KMS-11 (cell line): ENCODE results near the gene HECTD1.

Source experiments
- H2AFZ ChIP-seq: fragments of 200-600 bp; sonication (generic); 2 replicates; pipeline ENCODE4 v1.6.1; 2016; ENCODE audit warnings: antibody characterized with exemption, mixed run types, low read depth
- H3K27ac ChIP-seq: fragments of 200-600 bp; sonication (generic); 2 replicates; pipeline ENCODE4 v1.6.1; 2016; ENCODE audit warnings: mild to moderate bottlenecking, mixed run types
- H3K27me3 ChIP-seq: fragments of 200-600 bp; sonication (generic); 2 replicates; pipeline ENCODE4 v1.6.1; 2017; ENCODE audit warnings: mild to moderate bottlenecking, low read depth, mixed run types, moderate library complexity; ENCODE audit not compliant: insufficient read depth
- H3K36me3 ChIP-seq: fragments of 200-600 bp; sonication (generic); 2 replicates; pipeline ENCODE4 v1.6.1; 2017; ENCODE audit warnings: mild to moderate bottlenecking, mixed run types; ENCODE audit not compliant: insufficient read depth
- H3K4me1 ChIP-seq: fragments of 200-600 bp; sonication (generic); 2 replicates; pipeline ENCODE4 v1.6.1; 2016; ENCODE audit warnings: mild to moderate bottlenecking, low read depth, mixed run types; ENCODE audit not compliant: poor library complexity, severe bottlenecking
- H3K4me2 ChIP-seq: fragments of 200-600 bp; sonication (generic); 2 replicates; pipeline ENCODE4 v1.7.0; 2016; ENCODE audit warnings: mild to moderate bottlenecking, mixed run types
- H3K4me3 ChIP-seq: fragments of 200-600 bp; sonication (generic); IDR thresholded peaks from 2 replicates; pipeline ENCODE4 v1.6.1; 2017; ENCODE audit warnings: low read depth, low read length, mixed read lengths; ENCODE audit not compliant: insufficient read depth
- H3K79me2 ChIP-seq: fragments of 200-600 bp; sonication (generic); 2 replicates; pipeline ENCODE4 v1.6.1; 2016; ENCODE audit warnings: low read depth, mixed run types; ENCODE audit not compliant: insufficient read depth
- H3K9ac ChIP-seq: fragments of 200-600 bp; sonication (generic); 2 replicates; pipeline ENCODE4 v1.6.1; 2016; ENCODE audit warnings: mild to moderate bottlenecking, mixed run types
- H4K20me1 ChIP-seq: fragments of 200-600 bp; sonication (generic); 2 replicates; pipeline ENCODE4 v1.6.1; 2016; ENCODE audit warnings: mild to moderate bottlenecking, mixed run types; ENCODE audit not compliant: insufficient read depth
- TF ChIP-seq, protein P1 (sequence below): fragments of 200-600 bp; sonication (generic); conservative IDR thresholded peaks from 2 replicates; pipeline ENCODE4 v1.6.1; 2017; ENCODE audit warnings: low read depth, mild to moderate bottlenecking, antibody characterized with exemption, low read length, moderate library complexity, mixed read lengths

The HECTD1 gene

GRCh38 chr14:31137214-31137889 lies 70.2 kb downstream of the HECTD1 start:
- Histone ChIP-seq H2AFZ (no peak overlapping the region), H3K27me3 (no peaks in the 10 kb centered on the region), H3K4me2 (no peak overlapping the region), H3K79me2 (no peaks in the 10 kb centered on the region), H3K4me1 (no peaks in the 10 kb centered on the region), H3K27ac (no peak overlapping the region), H3K9ac (no peak overlapping the region), H3K36me3 (no peaks in the 10 kb centered on the region; the same call in 1 of the 2 replicates), H4K20me1 (no peaks in the 10 kb centered on the region), H3K4me3 (no peak overlapping the region)
- TF ChIP-seq, protein P1, sequence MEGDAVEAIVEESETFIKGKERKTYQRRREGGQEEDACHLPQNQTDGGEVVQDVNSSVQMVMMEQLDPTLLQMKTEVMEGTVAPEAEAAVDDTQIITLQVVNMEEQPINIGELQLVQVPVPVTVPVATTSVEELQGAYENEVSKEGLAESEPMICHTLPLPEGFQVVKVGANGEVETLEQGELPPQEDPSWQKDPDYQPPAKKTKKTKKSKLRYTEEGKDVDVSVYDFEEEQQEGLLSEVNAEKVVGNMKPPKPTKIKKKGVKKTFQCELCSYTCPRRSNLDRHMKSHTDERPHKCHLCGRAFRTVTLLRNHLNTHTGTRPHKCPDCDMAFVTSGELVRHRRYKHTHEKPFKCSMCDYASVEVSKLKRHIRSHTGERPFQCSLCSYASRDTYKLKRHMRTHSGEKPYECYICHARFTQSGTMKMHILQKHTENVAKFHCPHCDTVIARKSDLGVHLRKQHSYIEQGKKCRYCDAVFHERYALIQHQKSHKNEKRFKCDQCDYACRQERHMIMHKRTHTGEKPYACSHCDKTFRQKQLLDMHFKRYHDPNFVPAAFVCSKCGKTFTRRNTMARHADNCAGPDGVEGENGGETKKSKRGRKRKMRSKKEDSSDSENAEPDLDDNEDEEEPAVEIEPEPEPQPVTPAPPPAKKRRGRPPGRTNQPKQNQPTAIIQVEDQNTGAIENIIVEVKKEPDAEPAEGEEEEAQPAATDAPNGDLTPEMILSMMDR: no peak

GRCh38 chr14:31133133-31133532 lies 74.5 kb downstream of the HECTD1 start:
- H3K9ac ChIP-seq: no peak overlapping the region
- H2AFZ ChIP-seq: no peak overlapping the region
- no peaks in the 10 kb centered on the region for H3K27me3 ChIP-seq
- H3K79me2 ChIP-seq: no peaks in the 10 kb centered on the region
- H3K36me3 ChIP-seq: no peaks in the 10 kb centered on the region
- H3K4me1 ChIP-seq: no peaks in the 10 kb centered on the region
- no peak overlapping the region for H3K27ac ChIP-seq
- no peak overlapping the region for H3K4me3 ChIP-seq
- no peak overlapping the region for H3K4me2 ChIP-seq
- H4K20me1 ChIP-seq: no peaks in the 10 kb centered on the region
- TF ChIP-seq, protein P1: no peak

DNA sequence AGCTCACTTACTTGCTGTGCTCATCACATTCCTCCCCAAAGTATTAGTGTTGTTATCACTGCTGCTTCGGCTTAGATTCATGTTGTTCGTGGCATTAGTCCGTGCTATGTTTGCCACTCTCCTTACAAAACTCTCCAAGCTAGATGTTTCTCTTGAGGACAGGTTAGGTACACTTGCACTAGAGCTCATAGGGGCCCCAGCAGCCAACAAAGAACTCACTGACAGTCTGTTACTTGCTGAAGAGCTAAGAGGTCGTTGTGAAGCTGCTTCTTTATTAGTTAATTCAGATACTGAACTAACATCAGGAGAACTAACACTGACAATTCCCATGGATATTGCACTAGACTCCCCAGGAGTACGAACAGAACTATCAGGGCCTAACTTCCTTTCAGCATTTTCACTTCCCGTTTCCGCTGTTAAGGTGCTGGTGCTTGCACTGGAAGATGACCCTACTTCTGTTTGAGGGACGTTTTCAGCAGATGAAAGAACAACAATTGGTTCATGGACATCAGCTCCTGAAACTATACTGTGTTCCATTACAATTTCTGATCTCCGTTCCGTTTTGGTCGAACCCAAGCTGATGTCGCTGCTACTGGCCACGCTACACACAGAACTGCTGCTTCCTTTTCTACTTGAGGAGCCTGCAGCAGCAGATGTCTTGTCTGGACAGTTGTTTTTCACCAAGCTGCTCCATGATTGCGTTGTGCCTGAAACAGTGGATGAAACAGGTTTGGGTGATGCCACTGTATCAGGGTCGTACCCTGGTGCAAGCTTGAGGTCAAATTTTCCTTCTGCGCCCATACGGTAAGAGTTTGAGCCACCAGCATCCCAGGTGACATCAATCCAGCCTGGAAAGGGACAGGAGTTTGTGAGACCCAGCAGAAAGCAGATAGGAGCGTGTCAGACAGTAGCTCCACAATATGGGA lies 78.7 kb downstream of the HECTD1 start:
- H3K27me3 ChIP-seq: no peaks in the 10 kb centered on the region
- H3K36me3 ChIP-seq: no peaks in the 10 kb centered on the region
- H3K4me2 ChIP-seq: no peak overlapping the region
- TF ChIP-seq, protein P1: no peak
- no peak overlapping the region for H3K27ac ChIP-seq
- H3K79me2 ChIP-seq: no peaks in the 10 kb centered on the region
- no peak overlapping the region for H3K4me3 ChIP-seq
- no peaks in the 10 kb centered on the region for H4K20me1 ChIP-seq
- no peak overlapping the region for H3K9ac ChIP-seq
- H2AFZ ChIP-seq: no peak overlapping the region
- H3K4me1 ChIP-seq: no peaks in the 10 kb centered on the region

DNA sequence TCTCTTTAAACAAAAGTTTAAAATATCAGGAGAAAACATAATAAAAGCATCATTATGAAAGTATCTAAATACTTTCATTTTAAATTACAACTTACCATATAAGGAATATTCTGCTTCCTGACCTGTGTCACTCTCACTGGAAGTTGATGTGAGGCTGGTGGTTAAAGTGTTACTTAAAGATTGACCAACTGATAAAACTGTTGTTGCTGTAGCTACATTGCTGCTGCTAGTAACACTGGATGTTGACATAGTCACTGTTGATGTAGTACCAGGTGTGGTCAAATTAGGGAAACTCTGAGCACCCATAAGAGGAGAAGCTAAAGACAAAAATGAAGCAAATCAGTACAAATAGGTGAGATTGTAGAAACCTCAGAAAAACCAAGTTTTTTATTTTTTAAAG lies 79.9 kb downstream of the HECTD1 start:
- no peaks in the 10 kb centered on the region for H4K20me1 ChIP-seq
- no peak overlapping the region for H3K27ac ChIP-seq
- no peak overlapping the region for H3K4me2 ChIP-seq
- no peak overlapping the region for H3K9ac ChIP-seq
- H3K79me2 ChIP-seq: no peaks in the 10 kb centered on the region
- H3K4me3 ChIP-seq: no peak overlapping the region
- H3K27me3 ChIP-seq: no peaks in the 10 kb centered on the region
- TF ChIP-seq, protein P1: no peak
- no peak overlapping the region for H2AFZ ChIP-seq
- H3K36me3 ChIP-seq: no peaks in the 10 kb centered on the region
- H3K4me1 ChIP-seq: no peaks in the 10 kb centered on the region
